GM12873 (cell line): ENCODE results near the gene PAX2.

ENCODE experiments used
- CTCF ChIP-seq: IDR thresholded peaks from 2 replicates; pipeline ENCODE4 v1.5.1; 2012; ENCODE audit warnings: low read depth, mild to moderate bottlenecking, moderate library complexity, low read length, control low read depth; ENCODE audit not compliant: insufficient read depth; ENCODE audit errors: missing control alignments

Gene PAX2

GRCh38 chr10:100828738-100829096 lies 83.3 kb downstream of the PAX2 start:
- TF ChIP-seq CTCF, result no peak

- no peak for TF ChIP-seq CTCF
Observed at GRCh38 chr10:100829097-100829870, 83.9 kb downstream of the PAX2 start.

- TF ChIP-seq CTCF, result no peak
Observed at GRCh38 chr10:100829933-100830727, 84.7 kb downstream of the PAX2 start.

GRCh38 chr10:100830728-100831111 lies 85.3 kb downstream of the PAX2 start:
- TF ChIP-seq CTCF, result no peak

GRCh38 chr10:100831742-100832141 lies 86.4 kb downstream of the PAX2 start:
- TF ChIP-seq CTCF, result no peak

- no peak for TF ChIP-seq CTCF
Observed at GRCh38 chr10:100835810-100836209, 90.4 kb downstream of the PAX2 start.

- TF ChIP-seq CTCF, result no peak
Observed at GRCh38 chr10:100836891-100837290, 91.5 kb downstream of the PAX2 start.
